T-cell (primary cell): ENCODE measurements around the gene TBC1D22A. TPM values are rescaled to one million over a fixed set of nuclear protein-coding genes. Genes with fewer than 3 reads are reported as not detected.

Experiments used
- ATAC-seq, 4 experiments: fragments of 200-7000 bp in 3 of 4; fragments of 150-1000 bp in 1 of 4; cut with Tn5 transposase; replicated peaks in 1 of 4; 1 replicate in 3 of 4; 2 replicates in 1 of 4; pipeline ENCODE4 v1.10.0; 2021; ENCODE audit warnings: moderate library complexity in 3 of 4, mild to moderate bottlenecking in 2 of 4, moderate number of reproducible peaks in 1 of 4
- CTCF ChIA-PET, 2 donors: fragments of 300-600 bp; sonication (Branson Sonifier 250); formaldehyde crosslinking; loops; one replicate each; lab custom pipeline; 2022; ENCODE audit warnings: antibody characterized with exemption in 2 of 2; lab: Charles Lee
- POLR2A ChIA-PET, 2 donors: fragments of 300-600 bp; sonication (Branson Sonifier 250); formaldehyde crosslinking; loops; one replicate each; lab custom pipeline; 2022; ENCODE audit warnings: antibody characterized with exemption in 2 of 2; lab: Charles Lee
- DNase-seq, 35 experiments: peaks; one replicate each; pipeline versions ENCODE4 v3.0.0 to v3.0.0-alpha.2; 2013 to 2023
- H3K27ac ChIP-seq: one replicate; pipeline ENCODE4 v1.5.1; 2013; ENCODE audit warnings: low read length
- H3K27me3 ChIP-seq, 2 experiments: replicated peaks in 1 of 2; 1 replicate in 1 of 2; 2 replicates in 1 of 2; pipeline versions ENCODE4 v1.6.1 to v1.7.0; 2013; ENCODE audit warnings: low read length in 1 of 2, mixed read lengths in 1 of 2; ENCODE audit not compliant: control insufficient read depth in 2 of 2, insufficient read depth in 2 of 2; ENCODE audit errors: extremely low read depth in 1 of 2
- H3K36me3 ChIP-seq, 2 donors: 1 replicate in 1 of 2; 2 replicates in 1 of 2; pipeline versions ENCODE4 v1.6.1 to v1.7.0; 2013; ENCODE audit warnings: low read length in 1 of 2; ENCODE audit not compliant: control insufficient read depth in 2 of 2, insufficient read depth in 1 of 2; ENCODE audit errors: extremely low read depth in 1 of 2
- H3K4me1 ChIP-seq, 2 experiments: 1 replicate in 1 of 2; 2 replicates in 1 of 2; pipeline versions ENCODE4 v1.6.1 to v1.7.0; 2013; ENCODE audit warnings: low read length in 2 of 2, mixed read lengths in 1 of 2; ENCODE audit not compliant: insufficient read depth in 2 of 2, control insufficient read depth in 1 of 2; ENCODE audit errors: extremely low read depth in 1 of 2
- H3K4me3 ChIP-seq, 2 donors: 1 replicate in 1 of 2; 2 replicates in 1 of 2; pipeline versions ENCODE4 v1.5.1 to v1.7.0; 2013; ENCODE audit warnings: mild to moderate bottlenecking in 2 of 2, low read length in 1 of 2, moderate library complexity in 1 of 2; ENCODE audit not compliant: control insufficient read depth in 1 of 2; ENCODE audit errors: extremely low read depth in 1 of 2
- H3K9me3 ChIP-seq: 2 replicates; pipeline ENCODE4 v1.7.0; 2013
- H3K27ac Mint-ChIP-seq, 2 donors: one replicate each; pipeline ENCODE4 v1.8.0; 2020 to 2021; ENCODE audit warnings: mild to moderate bottlenecking in 2 of 2, mixed read lengths in 2 of 2
- H3K27me3 Mint-ChIP-seq, 2 donors: one replicate each; pipeline ENCODE4 v1.8.0; 2021 to 2022; ENCODE audit warnings: mixed read lengths in 2 of 2
- H3K36me3 Mint-ChIP-seq: one replicate; pipeline ENCODE4 v1.8.0; 2021; ENCODE audit warnings: mixed read lengths
- H3K4me1 Mint-ChIP-seq, 3 donors: one replicate each; pipeline ENCODE4 v1.8.0; 2020 to 2022; ENCODE audit warnings: mixed read lengths in 3 of 3, mild to moderate bottlenecking in 1 of 3
- H3K4me3 Mint-ChIP-seq, 3 donors: one replicate each; pipeline ENCODE4 v1.8.0; 2020 to 2022; ENCODE audit warnings: mild to moderate bottlenecking in 3 of 3, mixed read lengths in 3 of 3, moderate library complexity in 3 of 3
- H3K9me3 Mint-ChIP-seq, 3 donors: one replicate each; pipeline ENCODE4 v1.8.0; 2020 to 2022; ENCODE audit warnings: mixed read lengths in 3 of 3
- WGBS: methylation state at CpG from one replicate; pipeline ENCODE4 v1.1.5; 2013; ENCODE audit warnings: missing lambda C conversion rate; ENCODE audit not compliant: insufficient coverage; 5-methylcytosine and 5-hydroxymethylcytosine counted together
- total RNA-seq, 35 experiments: library from RNA in 6 of 35; stranded (reverse) in 6 of 35; fragments of 120-200 nt in 1 of 35; gene quantifications; one replicate each; pipeline versions ENCODE4 v1.2.1 to v1.2.4 and lab custom pipeline; 2013 to 2026

Gene TBC1D22A
- total RNA-seq, 5 donors from 2014 or later (not counting 1 experiment from before 2014, with no cell fraction given): 38.3 to 67.8 (median 57.7) TPM

DNA sequence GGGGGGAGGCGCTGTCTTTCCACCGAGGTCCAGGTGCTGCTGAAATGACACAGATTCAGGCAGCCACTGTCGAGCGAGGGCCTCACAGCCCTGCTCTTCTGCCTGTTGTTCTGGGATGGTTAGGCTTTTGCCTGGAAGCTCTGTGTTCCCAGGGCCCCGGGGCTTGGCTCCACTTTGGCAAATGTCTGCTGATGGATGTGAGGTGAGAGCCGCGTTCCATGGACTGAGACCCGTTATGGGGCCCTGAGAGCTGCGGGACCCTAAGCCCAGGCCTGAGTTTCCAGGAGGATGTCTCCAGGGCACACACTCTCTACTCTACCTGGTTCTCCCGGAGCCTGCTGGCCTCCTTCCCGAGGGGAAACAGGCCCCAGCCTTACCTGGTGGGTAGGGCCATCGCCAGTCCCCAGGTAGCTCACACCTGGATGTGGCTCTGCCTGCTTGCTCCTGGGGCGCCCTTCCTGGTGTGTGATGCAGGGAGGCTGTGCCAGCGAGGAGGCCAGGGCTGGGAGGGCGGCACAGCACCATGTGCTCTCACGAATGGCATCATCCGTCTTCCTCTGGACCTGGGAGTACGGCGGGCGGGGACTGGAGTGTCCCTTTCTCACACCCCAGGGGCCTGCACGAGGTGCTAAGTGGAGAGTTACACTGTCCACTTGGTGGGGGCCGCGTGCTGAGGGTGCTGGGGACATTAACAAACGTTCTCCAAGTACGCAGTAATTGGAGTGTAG, 435.5 kb downstream of the TBC1D22A start:
- H3K4me1 ChIP-seq: no peaks in the 10 kb centered on the region
- DNase-seq (peak in 2 of 35 experiments; percentile 6 to 16), ATAC-seq (no peak)
- Mint-ChIP-seq H3K4me1 (no peaks in the 10 kb centered on the region), H3K9me3 (no peaks in the 10 kb centered on the region), H3K36me3 (no peaks in the 10 kb centered on the region), H3K4me3 (no peak overlapping the region), H3K27ac (no peak overlapping the region), H3K27me3 (no peaks in the 10 kb centered on the region)
- ChIA-PET CTCF (no interaction called here), POLR2A (no interaction called here)
- H3K36me3 ChIP-seq: no peaks in the 10 kb centered on the region
- 91% methylated on average over 15 of the region's 25 CpGs for WGBS
- no peak overlapping the region for H3K4me3 ChIP-seq
- no peak overlapping the region for H3K27ac ChIP-seq
- H3K27me3 ChIP-seq: no peaks in the 10 kb centered on the region
- no peaks in the 10 kb centered on the region for H3K9me3 ChIP-seq

DNA sequence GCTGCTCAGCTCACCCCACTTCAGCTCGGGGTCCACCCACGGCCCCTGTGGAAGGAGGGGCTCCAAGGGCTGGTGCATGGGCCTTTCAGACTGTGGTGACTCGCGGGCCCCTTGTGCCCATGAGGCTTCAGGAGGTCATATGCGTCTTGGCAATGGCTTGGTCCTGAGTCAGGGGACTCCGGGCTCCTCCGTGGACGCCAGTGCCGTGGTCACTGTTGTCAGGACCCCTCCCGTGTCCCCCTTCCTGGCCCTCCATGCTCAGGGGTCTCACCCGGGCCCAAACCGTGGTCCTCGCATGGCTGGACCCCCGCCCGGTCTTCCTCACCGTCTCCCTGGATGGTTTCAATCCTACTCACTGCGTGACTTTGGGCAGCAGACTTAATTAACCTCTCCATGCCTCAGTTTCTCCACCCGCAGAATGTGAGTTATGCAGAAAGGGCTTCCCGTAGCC, 436.4 kb downstream of the TBC1D22A start:
- ATAC-seq (no peak), DNase-seq (peak in 3 of 35 experiments; percentile 2 to 19 (median 7))
- Mint-ChIP-seq H3K27me3 (no peaks in the 10 kb centered on the region), H3K9me3 (no peaks in the 10 kb centered on the region), H3K36me3 (no peaks in the 10 kb centered on the region), H3K4me1 (no peaks in the 10 kb centered on the region), H3K4me3 (no peak overlapping the region), H3K27ac (no peak overlapping the region)
- no peaks in the 10 kb centered on the region for H3K4me1 ChIP-seq
- H3K4me3 ChIP-seq: no peak overlapping the region
- no peak overlapping the region for H3K27ac ChIP-seq
- H3K27me3 ChIP-seq: no peaks in the 10 kb centered on the region
- 89% methylated on average over 16 of the region's 19 CpGs for WGBS
- H3K9me3 ChIP-seq: no peaks in the 10 kb centered on the region
- ChIA-PET POLR2A (no interaction called here), CTCF (no interaction called here)
- H3K36me3 ChIP-seq: no peaks in the 10 kb centered on the region

DNA sequence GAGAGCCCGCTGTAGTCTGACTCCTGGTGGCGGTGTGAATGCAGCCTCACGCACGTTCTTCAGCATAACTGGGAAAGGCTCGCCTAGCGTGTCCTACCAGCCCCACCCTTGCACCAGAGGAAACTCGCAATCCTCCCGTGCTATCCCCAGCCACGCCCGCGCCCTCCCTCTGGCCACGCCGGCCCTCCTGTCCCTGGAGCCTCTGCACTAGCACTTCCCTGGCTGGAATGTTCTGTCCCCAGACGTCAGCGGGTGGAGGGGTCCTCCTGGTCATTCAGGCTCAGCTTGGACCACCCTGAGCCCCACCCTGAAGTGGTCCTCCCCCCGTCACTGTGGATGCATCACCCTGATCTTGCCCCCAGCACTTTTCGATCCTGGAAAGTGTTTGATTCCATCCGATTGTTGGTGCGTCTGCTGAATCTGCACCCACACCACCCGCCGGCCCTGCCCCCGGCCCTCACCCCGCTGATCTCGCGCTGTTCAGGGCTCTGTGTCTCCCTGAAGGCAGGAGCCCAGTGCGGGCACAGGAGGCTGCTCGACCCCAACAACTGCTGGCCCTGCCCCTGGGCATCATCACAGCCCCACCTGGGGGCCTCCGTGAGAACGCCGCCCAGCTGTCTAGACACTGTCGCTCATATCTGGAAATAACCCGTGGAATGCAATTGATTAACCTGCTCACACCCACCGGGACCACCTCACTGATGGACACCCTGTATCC, 437.0 kb downstream of the TBC1D22A start:
- H3K36me3 Mint-ChIP-seq: no peaks in the 10 kb centered on the region
- 86% methylated on average over 33 of the region's 33 CpGs for WGBS
- Histone ChIP-seq H3K4me3 (no peak overlapping the region), H3K27ac (no peak overlapping the region), H3K9me3 (no peaks in the 10 kb centered on the region), H3K27me3 (peaks cover 0 to 3% of the 10 kb centered on the region in 2 experiments), H3K36me3 (no peaks in the 10 kb centered on the region), H3K4me1 (no peaks in the 10 kb centered on the region)
- H3K4me1 Mint-ChIP-seq: no peaks in the 10 kb centered on the region
- H3K27ac Mint-ChIP-seq: no peak overlapping the region
- no peak overlapping the region for H3K4me3 Mint-ChIP-seq
- ATAC-seq: no peak
- CTCF ChIA-PET: no interaction called here
- POLR2A ChIA-PET: no interaction called here
- DNase-seq: peak in 3 of 35 experiments; percentile 5 to 17 (median 6)
- no peaks in the 10 kb centered on the region for H3K9me3 Mint-ChIP-seq
- H3K27me3 Mint-ChIP-seq: peaks cover 0 to under 1% of the 10 kb centered on the region in 2 donors

DNA sequence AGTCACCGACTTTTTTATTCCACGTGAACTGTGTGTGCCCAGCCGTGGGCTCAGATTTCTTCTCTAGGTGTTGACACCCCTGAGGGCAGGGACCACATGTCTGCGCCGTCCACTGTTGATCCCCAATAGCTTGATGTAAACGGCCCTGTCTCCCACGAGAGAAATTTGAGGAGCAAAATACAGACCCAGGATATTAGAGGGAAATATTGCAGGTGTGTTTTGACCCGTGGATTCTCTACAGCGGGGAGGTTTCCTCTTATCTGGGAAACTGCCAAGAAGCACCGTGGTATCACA, 437.5 kb downstream of the TBC1D22A start:
- CTCF ChIA-PET: no interaction called here
- H3K27ac Mint-ChIP-seq: no peak overlapping the region

DNA sequence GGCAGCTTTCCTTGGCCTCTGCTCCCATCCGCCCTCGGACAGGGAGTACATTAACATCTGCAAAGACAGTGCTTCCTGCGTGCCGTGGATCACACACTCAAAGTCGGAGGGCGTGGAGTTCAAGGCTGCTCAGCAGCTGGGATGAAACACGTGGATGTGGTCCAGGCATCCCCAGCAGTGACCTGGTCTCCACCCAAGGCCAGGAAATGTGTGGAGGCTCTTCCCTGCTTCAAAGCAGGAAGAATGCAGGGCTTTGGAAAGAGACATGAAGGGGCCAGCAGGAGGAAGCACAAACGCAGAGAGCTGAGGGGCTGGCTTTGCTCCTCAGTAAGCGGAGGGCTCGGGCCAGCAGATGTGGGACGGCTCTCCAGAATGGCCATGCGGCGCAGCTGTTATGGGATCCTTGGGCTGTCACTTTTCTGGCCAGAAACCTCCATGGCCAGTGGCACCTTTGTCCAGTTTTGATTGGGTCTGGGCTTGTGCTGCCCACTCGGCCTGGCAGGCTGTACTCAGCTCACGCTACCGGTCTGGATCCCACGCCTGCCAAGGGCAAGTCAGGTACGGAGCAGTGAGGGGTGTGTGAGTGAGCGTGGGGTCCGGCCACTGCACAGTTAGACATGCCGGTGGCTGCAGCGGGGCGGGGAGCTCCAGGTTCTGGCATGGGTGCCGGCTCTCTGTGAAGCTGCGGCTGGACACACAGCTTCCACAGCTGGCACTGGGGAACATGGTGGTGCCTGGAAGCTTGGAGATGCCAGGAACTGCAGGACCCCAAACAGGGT, 438.0 kb downstream of the TBC1D22A start:
- DNase-seq: peak in 3 of 35 experiments; percentile 2 to 20 (median 8)
- no peak overlapping the region for H3K27ac Mint-ChIP-seq
- H3K27me3 ChIP-seq: peaks cover 0 to 4% of the 10 kb centered on the region in 2 experiments
- H3K36me3 ChIP-seq: no peaks in the 10 kb centered on the region
- H3K36me3 Mint-ChIP-seq: no peaks in the 10 kb centered on the region
- H3K4me1 ChIP-seq: no peaks in the 10 kb centered on the region
- peaks cover 0 to 4% of the 10 kb centered on the region in 2 donors for H3K27me3 Mint-ChIP-seq
- no peaks in the 10 kb centered on the region for H3K9me3 ChIP-seq
- no peaks in the 10 kb centered on the region for H3K9me3 Mint-ChIP-seq
- H3K4me1 Mint-ChIP-seq: no peaks in the 10 kb centered on the region
- no peak overlapping the region for H3K27ac ChIP-seq
- ATAC-seq: no peak
- H3K4me3 ChIP-seq: no peak overlapping the region
- ChIA-PET CTCF (interaction anchor here in 1 of 2 donors (0.5 kb wide), 1 partner anchor 9 kb away, joined by 4 read pairs; no protein-coding TSS in a partner anchor), POLR2A (no interaction called here)
- no peak overlapping the region for H3K4me3 Mint-ChIP-seq
- whole genome bisulfite sequencing: 85% methylated on average over 25 of the region's 25 CpGs

More for the DNA sequence above, 437.5 kb downstream of the TBC1D22A start:
- peaks cover 0 to 4% of the 10 kb centered on the region in 2 experiments for H3K27me3 ChIP-seq
- H3K9me3 ChIP-seq: no peaks in the 10 kb centered on the region
- H3K36me3 ChIP-seq: no peaks in the 10 kb centered on the region
- H3K9me3 Mint-ChIP-seq: no peaks in the 10 kb centered on the region
- WGBS: 86% methylated on average over 4 of the region's 10 CpGs
- H3K36me3 Mint-ChIP-seq: no peaks in the 10 kb centered on the region
- POLR2A ChIA-PET: no interaction called here
- H3K4me1 ChIP-seq: no peaks in the 10 kb centered on the region
- no peak for ATAC-seq
- no peak overlapping the region for H3K4me3 ChIP-seq
- no peak overlapping the region for H3K4me3 Mint-ChIP-seq
- H3K4me1 Mint-ChIP-seq: no peaks in the 10 kb centered on the region
- no peak overlapping the region for H3K27ac ChIP-seq
- no peak for DNase-seq
- peaks cover 0 to 4% of the 10 kb centered on the region in 2 donors for H3K27me3 Mint-ChIP-seq
